ENCODE data around the gene LTK. TPM values are rescaled to one million over a fixed set of nuclear protein-coding genes. Genes with fewer than 3 reads are reported as not detected.

LTK gene
- total RNA-seq, 4 donors from 2014 or later = 0.57 to 2.8 (median 0.66) TPM

DNA sequence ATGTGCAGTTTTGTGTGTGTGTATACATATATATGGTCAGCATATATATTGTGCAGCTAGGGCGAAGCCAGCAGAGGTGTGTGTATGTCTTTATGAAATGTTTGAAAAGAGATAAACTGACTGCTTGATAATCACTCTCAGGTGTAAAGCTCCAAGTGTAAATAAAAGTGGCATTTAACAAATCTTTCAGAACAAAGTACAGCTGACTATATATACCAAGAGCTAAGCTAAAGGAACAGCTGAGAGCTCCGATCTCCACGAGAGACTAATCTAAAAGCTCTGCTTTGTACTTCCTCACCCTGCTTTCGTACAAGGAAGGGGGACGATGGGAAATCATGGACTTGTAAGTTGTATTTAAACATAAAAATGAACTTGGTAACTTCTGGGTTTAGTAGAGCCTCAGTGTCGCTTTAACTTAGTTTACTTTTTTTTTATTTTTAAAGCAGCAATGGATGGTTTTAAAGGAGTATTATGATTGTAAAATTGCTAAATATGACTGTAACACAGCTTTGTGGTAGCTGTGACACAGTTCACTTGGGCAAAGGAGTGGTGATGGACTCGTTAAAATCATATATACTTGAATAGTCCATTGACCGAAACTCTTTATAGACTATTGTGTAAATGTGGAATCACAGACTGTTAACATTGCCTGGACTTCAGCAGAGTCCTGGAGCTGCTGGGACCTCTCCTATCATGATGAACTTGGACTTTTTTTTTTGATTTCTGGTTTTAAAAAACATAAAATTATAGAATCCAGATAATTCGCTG is 31.3 kb downstream of the LTK start:
- Histone ChIP-seq H3K4me1 (no peaks in the 10 kb centered on the region), H3K27ac (no peak overlapping the region), H3K36me3 (peaks cover 58% of the 10 kb centered on the region), H3K4me3 (no peak overlapping the region), H3K27me3 (no peaks in the 10 kb centered on the region), H3K9me3 (no peaks in the 10 kb centered on the region)
- no peak for DNase-seq (ENCODE audit: low spot score in 2 of 2)
- TF ChIP-seq POLR2A (IDR thresholded peaks at IDR 0.05) = no peak
- no peak for TF ChIP-seq EP300 (IDR thresholded peaks at IDR 0.05)
- TF ChIP-seq POLR2AphosphoS5 (IDR thresholded peaks at IDR 0.05) = no peak
- no peak for TF ChIP-seq CTCF (IDR thresholded peaks at IDR 0.05)
- 93% methylated on average over 9 of the region's 9 CpGs for whole genome bisulfite sequencing

DNA sequence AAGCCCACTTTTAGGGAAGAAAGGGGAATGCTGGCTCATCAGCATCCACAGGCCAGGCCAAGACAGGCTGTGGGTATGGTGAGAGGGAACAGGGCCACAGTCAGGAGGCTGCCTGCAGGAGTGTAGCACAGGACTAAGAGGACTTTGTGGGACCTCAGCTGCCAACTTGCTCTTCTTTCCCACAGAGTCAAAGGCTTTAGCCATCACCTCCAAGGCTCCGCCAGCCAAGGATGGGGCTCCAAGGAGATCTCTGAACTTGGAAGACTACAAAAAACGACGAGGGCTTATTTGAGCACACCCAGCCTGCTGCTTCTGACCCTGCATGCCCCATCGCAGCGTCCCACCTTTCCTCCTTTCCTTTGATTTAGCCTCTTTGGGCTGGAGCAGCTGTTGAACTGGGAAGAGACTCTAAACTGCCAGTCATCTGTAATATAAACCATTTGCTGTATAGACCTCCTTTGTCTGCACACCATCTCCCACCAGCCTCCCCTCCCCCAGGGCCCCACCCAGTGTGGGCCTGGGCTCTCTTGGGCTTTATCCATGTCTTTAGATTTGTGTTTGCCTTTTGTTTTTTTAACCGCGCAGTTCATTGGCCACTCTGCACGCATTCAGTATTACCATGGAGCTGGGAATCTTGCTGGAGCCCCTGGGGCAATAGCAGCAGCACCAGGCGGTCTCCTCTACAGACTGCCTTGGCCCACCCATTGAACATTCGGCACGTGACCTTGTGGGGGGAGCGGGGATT is 33.1 kb downstream of the LTK start:
- TF ChIP-seq CTCF (IDR thresholded peaks at IDR 0.05) (no peak), EP300 (IDR thresholded peaks at IDR 0.05) (no peak), POLR2A (IDR thresholded peaks at IDR 0.05) (no peak)
- peaks cover 75% of the 10 kb centered on the region for H3K36me3 ChIP-seq
- H3K9me3 ChIP-seq = no peaks in the 10 kb centered on the region
- WGBS = 92% methylated on average over 12 of the region's 12 CpGs
- no peak overlapping the region for H3K27ac ChIP-seq
- no peaks in the 10 kb centered on the region for H3K4me1 ChIP-seq
- DNase-seq (ENCODE audit: low spot score in 2 of 2) = no peak
- H3K4me3 ChIP-seq = no peak overlapping the region
- H3K27me3 ChIP-seq = no peaks in the 10 kb centered on the region

- H3K4me1 ChIP-seq = no peaks in the 10 kb centered on the region
- H3K9me3 ChIP-seq = no peaks in the 10 kb centered on the region
- no peak overlapping the region for H3K27ac ChIP-seq
- 60% methylated on average over 5 of the region's 5 CpGs for WGBS
- no peaks in the 10 kb centered on the region for H3K27me3 ChIP-seq
- no peak for TF ChIP-seq POLR2A (IDR thresholded peaks at IDR 0.05)
- H3K4me3 ChIP-seq = no peak overlapping the region
- no peak for DNase-seq (ENCODE audit: low spot score in 2 of 2)
- H3K36me3 ChIP-seq = peaks cover 100% of the 10 kb centered on the region
Measured at GRCh38 chr15:41476416-41477048, 37.1 kb downstream of the LTK start.

DNA sequence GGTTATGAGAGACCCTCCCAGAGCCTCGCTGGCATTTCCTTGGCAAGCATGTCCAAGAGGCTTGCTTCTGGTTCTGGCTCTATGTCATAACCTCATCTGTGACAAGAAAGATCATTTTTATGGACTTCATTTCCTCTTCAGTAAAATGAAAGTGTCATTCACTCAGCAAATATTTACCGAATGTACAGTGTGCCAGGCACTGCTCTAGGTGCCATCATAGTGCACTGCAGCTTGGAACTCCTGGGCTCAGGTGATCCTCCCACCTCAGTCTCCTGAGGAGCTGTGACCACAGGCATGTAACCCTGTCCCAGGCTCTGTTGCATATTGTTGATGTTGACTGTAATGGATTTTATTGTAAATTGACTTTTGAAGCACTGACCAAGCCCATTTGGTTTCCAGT is 38.7 kb downstream of the LTK start:
- TF ChIP-seq POLR2AphosphoS5 (IDR thresholded peaks at IDR 0.05) = no peak
- TF ChIP-seq POLR2A (IDR thresholded peaks at IDR 0.05) = no peak
- TF ChIP-seq EP300 (IDR thresholded peaks at IDR 0.05) = no peak
- no peak for TF ChIP-seq CTCF (IDR thresholded peaks at IDR 0.05)
- peaks cover 100% of the 10 kb centered on the region for H3K36me3 ChIP-seq

DNA sequence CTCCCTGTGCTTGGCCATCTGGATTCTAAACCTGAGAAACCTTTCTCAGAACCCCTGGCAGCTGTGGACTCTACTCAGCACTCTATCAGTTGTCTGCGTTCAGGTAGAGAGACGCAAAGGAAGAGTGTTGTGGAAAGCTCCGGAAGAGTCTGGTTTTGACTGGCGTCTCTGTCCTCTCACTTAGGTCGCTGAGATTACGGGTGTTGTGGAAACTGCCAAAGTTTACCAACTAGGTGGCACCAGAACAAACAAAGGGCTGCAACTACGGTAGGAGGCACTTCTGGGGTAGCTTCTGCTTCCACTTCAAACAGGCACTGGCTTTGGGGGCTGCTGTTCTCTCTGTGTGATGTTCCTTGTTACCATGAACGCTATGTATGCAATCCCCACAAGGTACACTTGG is 39.2 kb downstream of the LTK start:
- 84% methylated on average over 8 of the region's 8 CpGs for WGBS
- Histone ChIP-seq H3K27ac (no peak overlapping the region), H3K9me3 (no peaks in the 10 kb centered on the region), H3K36me3 (peaks cover 100% of the 10 kb centered on the region), H3K4me3 (no peak overlapping the region), H3K4me1 (no peaks in the 10 kb centered on the region), H3K27me3 (no peaks in the 10 kb centered on the region)
- TF ChIP-seq POLR2AphosphoS5 (IDR thresholded peaks at IDR 0.05) (no peak), POLR2A (IDR thresholded peaks at IDR 0.05) (no peak), CTCF (IDR thresholded peaks at IDR 0.05) (no peak), EP300 (IDR thresholded peaks at IDR 0.05) (no peak)
- no peak for DNase-seq (ENCODE audit: low spot score in 2 of 2)

More for the DNA sequence above, 38.7 kb downstream of the LTK start:
- H3K27me3 ChIP-seq = no peaks in the 10 kb centered on the region
- WGBS = 89% methylated on average over 2 of the region's 2 CpGs
- no peaks in the 10 kb centered on the region for H3K4me1 ChIP-seq
- no peaks in the 10 kb centered on the region for H3K9me3 ChIP-seq
- no peak for DNase-seq (ENCODE audit: low spot score in 2 of 2)
- no peak overlapping the region for H3K27ac ChIP-seq
- no peak overlapping the region for H3K4me3 ChIP-seq

All from suprapubic skin (tissue), 4 donors.